T47D (cell line): Measurements from ENCODE around the gene SSBP4.
A peak's percentile ranks its signal among the peaks of the same experiment; 100 is the strongest.

Experiments used
- DNase-seq, 2 experiments: peaks; one replicate each; pipeline versions ENCODE4 v3.0.0 to v3.0.0-alpha.2; 2011 to 2012; ENCODE audit warnings: low read depth in 1 of 2, low spot score in 1 of 2
- JUND ChIP-seq: IDR thresholded peaks from 2 replicates; pipeline ENCODE4 v1.6.1; 2012; ENCODE audit warnings: low read depth
- in situ Hi-C: cut with HindIII; loops from 2 replicates; pipeline ENCODE4 v1.10.0; 2016; ENCODE audit warnings: low sequenced_read_pairs, low pct_unique_long_range_greater_than_20kb

The SSBP4 gene

DNA sequence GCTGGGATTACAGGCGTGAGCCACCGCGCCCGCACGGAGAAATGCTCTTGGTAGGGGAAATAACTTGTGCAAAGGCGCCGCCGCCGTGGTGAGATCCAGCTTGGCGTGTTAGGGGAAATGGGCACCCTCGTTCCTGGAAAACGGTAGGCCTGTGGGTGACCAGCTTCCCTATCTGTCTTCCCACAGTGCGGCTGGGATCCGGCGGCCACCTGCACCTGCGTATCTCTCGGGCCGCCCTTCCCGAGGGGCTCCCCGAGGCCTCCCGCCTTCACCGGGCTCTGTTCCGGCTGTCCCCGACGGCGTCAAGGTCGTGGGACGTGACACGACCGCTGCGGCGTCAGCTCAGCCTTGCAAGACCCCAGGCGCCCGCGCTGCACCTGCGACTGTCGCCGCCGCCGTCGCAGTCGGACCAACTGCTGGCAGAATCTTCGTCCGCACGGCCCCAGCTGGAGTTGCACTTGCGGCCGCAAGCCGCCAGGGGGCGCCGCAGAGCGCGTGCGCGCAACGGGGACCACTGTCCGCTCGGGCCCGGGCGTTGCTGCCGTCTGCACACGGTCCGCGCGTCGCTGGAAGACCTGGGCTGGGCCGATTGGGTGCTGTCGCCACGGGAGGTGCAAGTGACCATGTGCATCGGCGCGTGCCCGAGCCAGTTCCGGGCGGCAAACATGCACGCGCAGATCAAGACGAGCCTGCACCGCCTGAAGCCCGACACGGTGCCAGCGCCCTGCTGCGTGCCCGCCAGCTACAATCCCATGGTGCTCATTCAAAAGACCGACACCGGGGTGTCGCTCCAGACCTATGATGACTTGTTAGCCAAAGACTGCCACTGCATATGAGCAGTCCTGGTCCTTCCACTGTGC, 30.9 kb upstream of the SSBP4 start:
- in situ Hi-C loops = no loop called here
- DNase-seq = peak; percentile 62 to 63

DNA sequence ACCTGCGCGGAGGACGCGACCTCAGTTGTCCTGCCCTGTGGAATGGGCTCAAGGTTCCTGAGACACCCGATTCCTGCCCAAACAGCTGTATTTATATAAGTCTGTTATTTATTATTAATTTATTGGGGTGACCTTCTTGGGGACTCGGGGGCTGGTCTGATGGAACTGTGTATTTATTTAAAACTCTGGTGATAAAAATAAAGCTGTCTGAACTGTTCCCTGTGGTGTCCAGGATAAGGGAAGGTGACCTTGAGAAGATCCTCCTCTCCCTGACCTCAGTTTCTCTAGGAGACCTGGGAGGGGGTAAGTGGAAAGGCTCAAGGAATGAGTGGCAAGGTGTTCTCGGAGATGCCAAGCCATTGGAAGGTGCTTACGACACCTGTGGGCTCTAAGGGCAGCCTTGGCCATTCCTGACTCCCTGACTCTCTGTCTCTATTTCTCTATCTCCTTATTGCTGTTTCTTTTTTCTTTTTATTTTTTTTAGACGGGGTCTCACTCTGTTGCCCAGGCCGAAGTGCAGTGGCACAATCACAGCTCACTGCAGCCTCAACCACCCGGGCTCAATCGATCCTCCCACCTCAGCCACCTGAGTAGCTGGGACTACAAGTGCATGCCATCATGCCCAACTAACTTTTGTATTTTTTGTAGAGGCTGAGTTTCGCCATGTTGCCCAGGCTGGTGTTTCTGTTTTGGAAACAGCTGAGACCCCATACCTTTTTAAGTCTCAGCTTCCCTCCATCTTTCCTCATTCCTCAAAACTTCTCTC, 30.1 kb upstream of the SSBP4 start:
- no peak for TF ChIP-seq JUND
- DNase-seq = no peak
- in situ Hi-C loops = no loop called here

More for the DNA sequence above, 30.9 kb upstream of the SSBP4 start:
- TF ChIP-seq JUND = no peak

DNA sequence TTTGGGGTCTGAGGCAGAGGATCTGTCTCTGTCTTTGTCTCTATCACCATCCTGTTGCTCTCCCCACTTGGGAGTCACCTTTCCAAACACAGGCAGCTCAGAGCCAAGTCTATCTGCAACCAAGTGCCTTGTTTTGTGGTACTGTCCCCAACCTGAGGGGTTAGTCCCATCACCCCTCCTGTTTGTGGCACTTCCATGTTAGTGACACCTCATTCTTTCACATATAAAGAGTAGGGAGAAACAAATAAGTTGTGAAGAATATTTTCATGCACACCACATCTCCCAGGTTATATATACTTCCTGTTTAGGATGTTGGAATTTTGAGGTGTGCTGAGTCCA, 29.5 kb upstream of the SSBP4 start:
- in situ Hi-C loops = no loop called here
- DNase-seq = no peak
- TF ChIP-seq JUND = no peak

DNA sequence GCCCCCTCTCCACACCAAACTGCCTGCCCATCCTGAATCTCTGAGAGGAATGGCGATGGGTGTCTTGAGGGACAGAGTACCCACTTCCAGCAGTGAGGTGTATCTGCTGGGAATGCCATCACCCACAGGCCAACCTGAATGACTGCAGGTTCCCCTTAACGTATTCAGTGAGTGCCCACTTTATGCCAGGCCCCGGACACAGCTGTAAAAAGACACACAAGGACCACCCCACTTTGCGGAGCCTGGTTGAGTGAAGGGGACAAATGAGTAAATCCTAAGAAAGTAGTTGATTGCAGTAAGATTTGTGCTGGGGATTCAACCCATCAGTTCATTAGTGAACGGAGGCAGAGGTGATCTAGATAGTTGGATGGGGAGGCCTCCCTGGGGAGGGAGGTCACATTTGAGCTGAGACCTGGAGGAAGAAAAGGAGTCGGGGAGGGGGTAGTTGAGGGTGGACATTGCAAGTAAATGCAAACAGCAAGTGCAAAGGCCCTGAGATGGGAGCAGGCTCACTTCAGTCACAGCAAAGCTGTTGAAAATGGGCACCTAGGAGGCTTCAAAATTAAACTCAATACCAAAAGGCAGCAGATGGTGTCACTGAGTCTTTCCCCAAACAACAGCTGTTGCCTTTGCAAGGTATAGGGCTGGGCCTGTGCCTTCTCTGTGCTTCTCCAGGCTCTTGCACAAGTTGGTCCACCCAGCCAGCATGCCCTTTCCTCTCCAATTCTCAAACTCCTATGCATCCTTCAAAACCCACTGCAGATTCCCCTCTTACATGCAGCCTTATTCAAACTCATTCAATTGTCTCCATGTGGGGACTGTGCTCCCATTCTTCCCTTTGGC, 28.9 kb upstream of the SSBP4 start:
- in situ Hi-C loops = no loop called here
- TF ChIP-seq JUND = no peak
- DNase-seq = no peak

DNA sequence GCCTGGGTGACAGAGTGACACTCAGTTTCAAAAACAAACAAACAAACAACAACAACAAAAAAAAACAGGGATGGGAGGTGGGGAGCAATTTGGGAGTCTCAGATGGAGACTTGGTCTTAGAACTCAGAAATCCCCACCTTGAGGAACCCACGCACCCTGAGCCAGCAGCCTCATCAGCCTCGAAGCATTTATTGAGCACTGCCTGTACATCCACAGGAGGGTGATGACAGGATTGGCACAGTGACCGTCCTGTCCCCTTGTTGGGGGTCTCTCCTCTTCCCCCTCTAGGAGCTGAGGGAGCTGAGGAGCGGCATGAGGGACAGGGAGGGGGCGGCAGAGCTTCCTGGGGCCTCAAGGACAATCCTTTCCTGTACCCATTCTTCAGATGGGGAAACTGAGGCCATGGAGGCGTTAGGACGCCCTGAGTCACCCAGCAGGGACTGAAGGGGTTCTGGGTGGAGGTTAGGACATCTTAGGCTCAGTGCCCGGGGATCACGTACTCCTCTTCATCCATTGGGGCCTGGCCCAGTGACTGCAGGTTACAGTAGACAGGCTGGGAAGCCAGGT, 27.6 kb upstream of the SSBP4 start:
- DNase-seq = no peak
- in situ Hi-C loops = no loop called here
- no peak for TF ChIP-seq JUND

DNA sequence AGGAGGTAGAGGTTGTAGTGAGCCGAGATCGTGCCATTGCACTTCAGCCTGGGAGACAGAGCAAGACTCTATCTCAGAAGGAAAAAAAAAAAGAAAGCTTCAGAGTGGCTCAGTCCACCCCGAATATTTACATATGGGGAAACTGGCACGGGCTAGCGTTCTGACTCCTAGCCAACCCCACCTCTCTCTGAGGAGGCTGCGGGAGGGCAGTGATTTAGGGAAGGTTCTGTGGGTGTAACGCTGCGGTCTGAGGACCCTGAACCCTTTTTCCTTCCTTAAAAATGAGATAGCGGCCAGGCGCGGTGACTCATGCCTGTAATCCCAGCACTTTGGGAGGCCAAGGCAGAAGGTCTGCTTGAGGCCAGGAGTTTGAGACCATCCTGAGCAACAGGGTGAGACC, 26.8 kb upstream of the SSBP4 start:
- in situ Hi-C loops = no loop called here
- no peak for TF ChIP-seq JUND
- no peak for DNase-seq

DNA sequence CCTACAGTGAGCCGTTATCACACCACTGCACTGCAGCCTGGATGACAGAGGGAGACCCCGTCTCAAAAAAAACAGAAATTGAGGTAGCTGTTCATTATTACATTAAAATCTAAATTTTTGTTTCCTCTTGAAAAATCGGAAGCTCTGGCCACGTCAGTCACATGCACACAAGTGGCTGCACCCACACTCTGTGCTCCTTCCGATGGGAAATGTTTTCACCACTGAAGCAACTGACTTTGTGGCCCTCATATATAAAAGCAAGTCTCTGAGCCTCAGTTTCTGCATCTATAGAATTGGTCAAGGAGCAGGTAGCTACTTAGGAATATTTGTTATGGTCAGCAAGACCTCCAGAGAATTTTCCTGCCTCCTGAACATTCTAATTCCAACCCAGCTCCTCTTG, 26.3 kb upstream of the SSBP4 start:
- no peak for DNase-seq
- in situ Hi-C loops = no loop called here
- no peak for TF ChIP-seq JUND

DNA sequence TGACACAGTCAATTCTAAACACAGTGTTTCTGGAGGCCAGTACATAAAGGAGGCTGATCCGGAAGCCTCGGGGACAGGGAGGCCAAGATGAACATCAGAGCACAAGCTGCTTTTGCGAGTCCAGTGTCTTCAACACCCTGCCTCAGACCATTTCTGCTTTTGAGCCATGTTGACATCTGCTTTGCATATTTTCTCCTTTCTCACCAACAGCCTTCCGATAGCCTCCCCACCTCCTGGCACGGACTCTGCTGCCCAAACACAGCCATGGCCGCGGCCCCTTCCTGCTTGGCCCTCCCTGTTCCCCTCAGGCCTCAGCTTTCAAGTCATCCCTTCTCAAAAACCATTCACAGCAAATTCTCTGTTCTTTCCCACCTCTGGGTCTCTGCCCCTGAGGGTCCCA, 25.4 kb upstream of the SSBP4 start:
- no peak for TF ChIP-seq JUND
- no peak for DNase-seq
- in situ Hi-C loops = no loop called here

DNA sequence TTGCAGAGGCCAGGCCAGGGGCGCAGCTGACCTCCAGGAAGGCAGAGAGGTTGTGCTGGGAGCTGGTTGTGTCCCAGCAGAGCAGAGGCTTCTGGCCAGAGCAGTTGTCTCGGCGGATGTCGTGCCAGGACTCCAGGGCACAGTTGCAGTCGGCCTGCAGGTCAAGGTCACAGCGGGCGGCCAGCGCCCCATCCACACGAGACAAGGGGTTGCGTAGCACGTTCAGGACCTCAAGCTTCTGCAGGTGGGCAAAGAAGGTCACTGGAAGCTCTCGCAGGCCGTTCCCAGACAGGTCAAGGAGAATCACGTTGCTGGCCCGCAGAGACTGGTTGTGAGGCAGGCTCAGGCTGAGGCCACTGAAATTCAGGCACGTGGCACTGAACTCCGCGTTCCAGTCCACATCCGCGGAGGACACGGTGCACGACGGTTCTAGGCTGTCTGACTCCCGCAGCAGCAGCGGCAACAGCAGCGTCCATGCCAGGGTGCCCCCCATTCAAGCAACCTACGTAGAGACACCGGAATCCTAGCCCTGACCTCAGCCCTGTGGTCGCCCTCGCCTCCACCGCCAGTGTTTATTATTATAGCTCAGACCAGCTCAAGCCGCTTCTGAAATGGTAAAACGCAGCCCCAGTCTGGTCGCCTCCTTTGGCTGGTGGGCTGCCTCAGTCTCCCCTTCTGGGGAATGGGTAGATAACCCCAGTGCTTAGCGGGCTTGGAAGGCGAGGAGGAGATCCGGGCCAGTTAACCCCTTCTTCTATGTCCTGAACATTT, 22.5 kb upstream of the SSBP4 start:
- DNase-seq = no peak
- TF ChIP-seq JUND = no peak
- in situ Hi-C loops = no loop called here

DNA sequence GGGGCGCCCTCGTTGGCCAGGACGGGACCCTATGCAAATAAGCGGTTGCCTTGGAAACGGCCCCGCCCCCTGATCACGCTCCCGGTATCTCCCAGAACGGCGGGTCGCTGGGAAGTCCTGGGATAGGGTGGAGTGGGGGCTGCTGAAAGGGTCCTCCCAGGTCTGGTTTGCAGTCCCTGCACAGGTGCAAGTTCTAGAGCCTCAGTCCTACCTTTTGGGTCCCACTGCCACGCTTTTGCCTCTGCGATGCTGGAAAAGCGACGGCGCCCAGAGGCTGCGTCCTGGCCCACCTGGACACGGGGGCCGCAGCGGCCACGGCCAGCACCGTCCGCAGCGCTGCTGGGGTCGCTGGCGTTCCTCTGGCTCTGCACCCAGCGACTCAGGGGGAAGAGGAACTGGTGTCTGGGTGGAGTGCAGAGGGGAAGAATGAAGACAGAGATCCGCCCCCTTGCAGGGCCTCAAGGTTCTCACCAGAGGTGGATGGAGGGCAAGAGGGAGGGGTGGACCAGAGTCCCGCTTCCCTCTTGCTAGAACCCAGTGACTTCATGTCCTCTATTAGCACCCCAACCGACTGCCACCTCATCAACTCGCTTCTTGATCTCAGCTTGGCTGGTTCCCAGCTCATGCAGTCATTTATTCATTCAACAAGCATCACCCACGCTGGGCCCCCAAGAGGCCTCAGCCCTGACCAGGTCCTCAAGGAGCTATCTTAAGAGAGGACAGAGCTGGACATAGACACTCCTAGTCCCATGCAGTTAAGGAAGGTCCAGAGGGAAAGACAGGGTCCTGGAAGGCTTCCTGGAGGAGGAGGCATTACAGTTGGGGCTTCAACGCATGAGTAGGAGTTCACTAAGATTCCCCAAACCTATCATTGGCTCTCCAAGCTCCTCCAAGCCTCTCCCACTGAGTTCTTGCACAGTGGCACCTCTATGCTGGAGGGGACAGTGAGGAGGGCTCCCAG, 21.7 kb upstream of the SSBP4 start, which contains the start of gene LRRC25:
Gene LRRC25, minus strand, starts transcription at position 381 of the 961 bp plus-strand sequence. CDS start 659 bp downstream, outside the sequence.
- no peak for DNase-seq
- no peak for TF ChIP-seq JUND
- in situ Hi-C loops = no loop called here

DNA sequence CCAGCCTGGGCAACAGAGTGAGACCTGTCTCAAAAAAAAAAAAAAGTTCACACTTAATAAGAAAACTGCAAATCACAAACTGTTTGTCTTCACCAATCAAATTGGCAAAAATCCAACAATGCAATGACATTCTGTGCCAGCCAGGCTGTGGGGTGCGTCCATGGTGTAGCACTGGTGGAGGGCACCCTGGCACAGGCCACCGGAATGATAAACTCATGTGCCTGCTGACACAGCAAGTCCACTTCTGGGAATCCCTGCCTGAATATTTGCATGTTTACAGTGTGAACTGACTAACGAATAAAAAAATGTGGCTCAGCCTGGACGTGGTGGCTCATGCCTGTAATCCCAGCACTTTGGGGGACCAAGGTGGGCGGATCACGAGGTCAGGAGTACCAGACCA, 20.2 kb upstream of the SSBP4 start:
- DNase-seq = no peak
- no peak for TF ChIP-seq JUND
- in situ Hi-C loops = no loop called here
